ENCODE measurements around the gene DLG2.

DLG2 gene

DNA sequence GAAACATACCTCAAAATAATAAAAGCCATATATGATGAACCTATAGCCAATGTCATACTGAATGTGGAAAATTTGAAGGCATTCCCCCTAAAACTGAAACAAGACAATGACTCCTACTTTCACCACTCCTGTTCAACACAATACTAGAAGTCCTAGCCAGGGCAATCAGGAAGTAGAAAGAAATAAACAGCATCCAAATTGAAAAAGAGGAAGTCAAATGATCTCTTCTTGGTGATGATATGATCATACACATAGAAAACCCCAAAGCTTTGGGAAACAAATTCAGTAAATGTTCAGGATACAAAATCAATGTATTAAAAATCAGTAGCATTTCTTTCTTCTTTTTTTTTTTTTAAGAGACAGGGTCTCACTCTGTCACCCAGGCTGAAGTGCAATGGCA, 109.9 kb downstream of the DLG2 start:
- Mint-ChIP-seq H3K27ac (no peak overlapping the region), H3K27me3 (no peaks in the 10 kb centered on the region), H3K4me1 (ENCODE audit: low read depth) (no peaks in the 10 kb centered on the region), H3K4me3 (no peak overlapping the region), H3K36me3 (ENCODE audit: low read depth) (no peaks in the 10 kb centered on the region), H3K9me3 (peaks cover 48% of the 10 kb centered on the region)
- intact Hi-C loops (cut with micrococcal nuclease), result no loop called here

DNA sequence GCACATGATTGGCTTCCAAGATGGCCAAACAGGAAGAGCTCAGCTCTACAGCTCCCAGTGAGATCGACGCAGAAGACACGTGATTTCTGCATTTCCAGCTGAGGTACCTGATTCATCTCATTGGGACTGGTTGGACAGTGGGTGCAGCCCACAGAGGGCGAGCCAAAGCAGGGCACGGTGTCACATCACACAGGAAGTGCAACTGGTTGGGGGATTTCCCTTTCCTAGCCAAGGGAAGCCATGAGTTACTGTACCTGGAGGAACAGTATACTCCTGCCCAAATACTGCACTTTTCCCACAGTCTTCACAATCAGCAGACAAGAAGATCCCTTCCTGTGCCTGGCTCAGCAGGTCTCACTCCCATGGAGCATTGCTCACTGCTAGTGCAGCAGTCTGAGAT, 131.2 kb downstream of the DLG2 start:
- Mint-ChIP-seq H3K4me3 (no peak overlapping the region), H3K9me3 (peaks cover 15% of the 10 kb centered on the region), H3K36me3 (ENCODE audit: low read depth) (no peaks in the 10 kb centered on the region), H3K27me3 (no peaks in the 10 kb centered on the region), H3K27ac (no peak overlapping the region), H3K4me1 (ENCODE audit: low read depth) (no peaks in the 10 kb centered on the region)
- intact Hi-C loops (cut with micrococcal nuclease), result no loop called here

DNA sequence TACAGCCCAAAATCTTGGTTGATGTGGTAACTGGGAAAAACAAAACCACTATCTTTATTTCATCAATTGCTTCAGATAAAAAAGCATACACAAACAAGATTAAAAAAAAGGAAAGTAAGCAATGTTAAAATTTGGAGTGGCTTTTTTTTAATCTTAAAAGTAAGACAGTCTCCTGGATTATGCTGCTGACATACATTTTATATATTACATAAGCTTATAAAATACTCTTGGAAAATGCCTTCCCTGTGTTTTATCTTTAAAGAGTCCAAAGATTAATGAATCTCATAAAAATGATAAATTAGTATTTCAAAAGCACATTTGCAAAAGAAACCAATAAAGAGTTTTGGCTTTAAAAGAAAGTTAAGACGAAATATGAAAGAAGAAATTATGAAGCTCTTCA, 132.7 kb downstream of the DLG2 start:
- Mint-ChIP-seq H3K27me3 (no peaks in the 10 kb centered on the region), H3K9me3 (peaks cover 15% of the 10 kb centered on the region), H3K27ac (no peak overlapping the region), H3K4me3 (no peak overlapping the region), H3K36me3 (ENCODE audit: low read depth) (no peaks in the 10 kb centered on the region), H3K4me1 (ENCODE audit: low read depth) (no peaks in the 10 kb centered on the region)
- intact Hi-C loops (cut with micrococcal nuclease), result no loop called here

DNA sequence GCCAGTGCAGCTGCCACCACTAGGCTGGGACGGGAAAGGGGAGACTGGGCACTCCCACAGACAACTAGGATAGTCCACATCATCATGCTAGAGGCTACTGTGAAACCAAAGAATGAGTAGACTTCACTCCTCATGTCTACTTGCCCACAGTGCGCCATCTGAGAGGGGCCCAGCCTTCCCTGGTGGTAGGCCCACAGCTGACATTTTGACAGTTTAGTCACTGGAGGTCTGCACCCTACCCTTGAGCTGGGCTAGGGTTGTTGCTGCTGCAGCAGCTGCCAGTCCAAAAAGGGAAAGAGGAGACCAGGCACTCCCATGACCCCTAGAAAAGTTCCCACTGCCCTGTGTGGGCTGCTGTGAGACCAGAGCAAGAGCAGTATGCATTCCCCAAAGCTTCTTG, 141.2 kb downstream of the DLG2 start:
- H3K4me1 Mint-ChIP-seq (ENCODE audit: low read depth), result no peaks in the 10 kb centered on the region
- H3K4me3 Mint-ChIP-seq, result no peak overlapping the region
- no peaks in the 10 kb centered on the region for H3K27me3 Mint-ChIP-seq
- H3K9me3 Mint-ChIP-seq, result peaks cover 52% of the 10 kb centered on the region
- no peaks in the 10 kb centered on the region for H3K36me3 Mint-ChIP-seq (ENCODE audit: low read depth)
- intact Hi-C loops (cut with micrococcal nuclease), result no loop called here
- H3K27ac Mint-ChIP-seq, result no peak overlapping the region

DNA sequence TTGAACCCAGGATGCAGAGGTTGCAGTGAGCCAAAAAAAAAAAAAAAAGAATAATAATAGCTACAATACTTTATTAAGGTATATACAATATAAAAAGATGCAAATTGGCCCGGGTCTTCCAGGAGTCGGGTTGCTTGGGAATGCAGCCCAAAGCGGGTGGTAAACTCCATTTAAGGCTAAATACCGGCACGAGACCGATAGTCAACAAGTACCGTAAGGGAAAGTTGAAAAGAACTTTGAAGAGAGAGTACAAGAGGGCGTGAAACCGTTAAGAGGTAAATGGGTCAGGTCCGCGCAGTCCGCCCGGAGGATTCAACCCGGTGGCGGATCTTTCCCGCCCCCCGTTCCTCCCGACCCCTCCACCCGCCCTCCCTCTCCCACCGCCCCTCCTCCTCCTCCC, 143.3 kb downstream of the DLG2 start:
- Mint-ChIP-seq H3K4me3 (no peak overlapping the region), H3K4me1 (ENCODE audit: low read depth) (no peaks in the 10 kb centered on the region), H3K27me3 (no peaks in the 10 kb centered on the region), H3K36me3 (ENCODE audit: low read depth) (no peaks in the 10 kb centered on the region), H3K27ac (no peak overlapping the region), H3K9me3 (peaks cover 53% of the 10 kb centered on the region)
- intact Hi-C loops (cut with micrococcal nuclease), result no loop called here

DNA sequence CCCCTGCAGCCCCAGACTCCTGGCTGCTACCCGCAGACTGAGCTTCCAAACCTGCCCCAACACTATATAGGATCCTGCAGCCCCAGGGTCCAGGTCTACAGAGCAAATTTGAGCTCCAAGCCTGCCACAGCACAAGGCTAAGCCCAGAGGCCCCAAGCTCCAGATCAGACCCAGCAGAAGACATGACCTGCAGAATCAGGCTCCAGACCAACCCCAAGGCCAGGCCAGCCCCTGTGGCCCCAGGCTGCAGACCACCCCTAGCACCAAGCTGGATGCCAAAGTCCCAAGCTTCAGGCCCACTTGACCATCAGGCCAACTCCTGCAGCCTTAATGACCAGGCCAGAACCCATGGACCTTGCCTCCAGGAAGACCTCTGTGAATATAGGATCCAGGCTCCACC, 145.3 kb downstream of the DLG2 start:
- H3K4me3 Mint-ChIP-seq, result no peak overlapping the region
- H3K36me3 Mint-ChIP-seq (ENCODE audit: low read depth), result no peaks in the 10 kb centered on the region
- no peak overlapping the region for H3K27ac Mint-ChIP-seq
- H3K4me1 Mint-ChIP-seq (ENCODE audit: low read depth), result no peaks in the 10 kb centered on the region
- intact Hi-C loops (cut with micrococcal nuclease), result no loop called here
- no peaks in the 10 kb centered on the region for H3K27me3 Mint-ChIP-seq
- H3K9me3 Mint-ChIP-seq, result peaks cover 47% of the 10 kb centered on the region

DNA sequence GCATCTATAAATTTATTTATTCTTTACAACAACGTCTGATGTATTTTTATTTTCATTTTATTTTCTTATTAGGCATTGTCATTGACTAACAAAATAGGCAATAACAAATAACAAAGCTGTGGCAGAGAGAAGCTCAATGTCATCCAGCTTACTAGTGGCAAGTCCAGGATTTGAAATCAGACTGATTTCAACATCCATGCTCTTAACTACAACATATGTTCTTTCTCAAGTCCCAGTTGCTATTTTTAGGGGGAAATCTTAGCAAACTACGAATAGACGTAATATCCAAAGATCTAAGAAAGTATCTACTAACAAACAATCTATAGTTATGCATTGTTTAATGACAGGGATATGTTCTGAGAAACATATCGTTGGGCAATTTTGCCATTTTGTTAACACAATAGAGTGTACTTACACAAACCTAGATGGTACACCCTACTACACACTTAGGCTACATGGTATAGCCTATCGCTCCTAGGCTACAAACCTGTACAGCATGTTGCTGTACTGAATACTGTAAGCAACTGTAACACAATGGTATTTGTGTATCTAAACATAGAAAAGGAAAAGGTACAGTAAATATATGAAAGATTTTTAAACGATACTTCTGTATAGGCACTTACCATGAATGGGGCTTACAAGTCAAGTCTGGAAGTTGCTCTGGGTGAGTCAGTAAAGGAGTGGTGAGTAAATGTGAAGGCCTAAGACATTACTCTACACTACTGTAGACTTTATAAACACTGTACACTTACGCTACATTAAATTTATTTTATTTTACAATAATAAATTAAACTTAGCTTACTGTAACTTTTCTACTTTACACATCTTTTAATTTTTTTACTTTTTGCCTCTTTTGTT, 151.3 kb downstream of the DLG2 start:
- intact Hi-C loops (cut with micrococcal nuclease), result no loop called here
- Mint-ChIP-seq H3K4me3 (no peak overlapping the region), H3K9me3 (peaks cover 21% of the 10 kb centered on the region), H3K4me1 (ENCODE audit: low read depth) (no peaks in the 10 kb centered on the region), H3K27ac (no peak overlapping the region), H3K36me3 (ENCODE audit: low read depth) (no peaks in the 10 kb centered on the region), H3K27me3 (no peaks in the 10 kb centered on the region)

DNA sequence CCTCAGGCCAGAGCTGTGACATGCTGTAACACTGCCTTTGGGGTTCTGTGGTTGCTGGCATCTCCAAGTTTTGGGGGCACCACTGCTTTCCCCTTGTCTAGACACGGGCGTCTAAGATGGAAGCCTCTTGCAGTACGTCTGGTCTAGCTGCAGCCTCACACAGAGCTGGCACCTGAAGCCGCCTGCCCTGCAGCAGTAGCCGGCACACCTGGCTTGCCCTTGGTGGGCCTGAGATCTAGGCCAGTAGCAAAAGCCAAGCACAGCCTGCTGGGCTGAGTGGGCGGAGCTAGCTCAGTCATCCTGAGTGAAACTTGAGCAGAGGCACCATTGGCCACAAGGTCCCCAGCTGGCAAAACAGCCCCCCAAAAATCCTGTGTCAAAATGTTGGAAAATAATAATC, 154.2 kb downstream of the DLG2 start:
- Mint-ChIP-seq H3K4me3 (no peak overlapping the region), H3K4me1 (ENCODE audit: low read depth) (no peaks in the 10 kb centered on the region), H3K27me3 (no peaks in the 10 kb centered on the region), H3K9me3 (peaks cover 49% of the 10 kb centered on the region), H3K27ac (no peak overlapping the region), H3K36me3 (ENCODE audit: low read depth) (no peaks in the 10 kb centered on the region)
- intact Hi-C loops (cut with micrococcal nuclease), result no loop called here

DNA sequence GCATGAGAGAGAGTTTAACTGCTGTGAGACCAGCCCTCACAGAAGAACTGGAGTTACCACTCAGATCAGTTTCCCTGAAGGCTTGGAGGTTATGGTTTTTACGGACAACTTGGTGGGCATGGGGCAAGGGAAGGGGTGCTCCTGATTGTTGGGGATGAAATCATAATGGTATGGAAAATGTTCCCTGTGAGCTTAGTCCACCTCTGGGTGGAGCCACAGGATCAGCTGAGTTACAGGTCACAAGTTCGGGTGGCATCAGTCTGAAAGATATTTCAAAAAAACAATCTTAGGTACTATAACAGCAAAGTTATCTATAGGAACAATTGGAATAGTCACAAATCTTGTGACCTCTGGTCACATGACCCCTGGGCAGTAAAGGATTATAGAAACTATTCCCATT, 162.9 kb downstream of the DLG2 start:
- Mint-ChIP-seq H3K4me3 (no peak overlapping the region), H3K27me3 (no peaks in the 10 kb centered on the region), H3K36me3 (ENCODE audit: low read depth) (no peaks in the 10 kb centered on the region), H3K9me3 (peaks cover 35% of the 10 kb centered on the region), H3K27ac (no peak overlapping the region), H3K4me1 (ENCODE audit: low read depth) (no peaks in the 10 kb centered on the region)
- intact Hi-C loops (cut with micrococcal nuclease), result no loop called here

DNA sequence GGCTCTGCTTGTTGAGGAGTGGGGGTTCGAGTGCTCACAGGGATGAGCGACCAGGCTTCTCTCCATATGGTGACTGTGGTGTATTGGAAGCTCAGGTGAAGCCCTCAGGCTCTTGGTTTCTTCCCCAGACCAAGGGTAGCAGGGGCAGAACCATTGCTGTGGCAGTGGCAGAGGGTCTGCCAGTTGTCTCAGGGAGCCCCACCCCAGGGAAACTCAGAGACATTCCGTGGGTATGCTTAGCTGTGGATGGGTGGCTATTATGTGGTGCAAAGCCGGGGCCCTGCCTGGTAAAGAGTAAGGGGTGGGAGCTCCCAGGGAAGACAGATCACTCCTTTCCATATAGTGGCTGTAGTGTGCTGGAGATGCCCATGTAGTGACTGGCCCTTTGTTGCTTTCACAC, 167.8 kb downstream of the DLG2 start:
- Mint-ChIP-seq H3K27ac (no peak overlapping the region), H3K27me3 (no peaks in the 10 kb centered on the region), H3K36me3 (ENCODE audit: low read depth) (no peaks in the 10 kb centered on the region), H3K4me1 (ENCODE audit: low read depth) (no peaks in the 10 kb centered on the region), H3K9me3 (peaks cover 70% of the 10 kb centered on the region), H3K4me3 (no peak overlapping the region)
- intact Hi-C loops (cut with micrococcal nuclease), result no loop called here

DNA sequence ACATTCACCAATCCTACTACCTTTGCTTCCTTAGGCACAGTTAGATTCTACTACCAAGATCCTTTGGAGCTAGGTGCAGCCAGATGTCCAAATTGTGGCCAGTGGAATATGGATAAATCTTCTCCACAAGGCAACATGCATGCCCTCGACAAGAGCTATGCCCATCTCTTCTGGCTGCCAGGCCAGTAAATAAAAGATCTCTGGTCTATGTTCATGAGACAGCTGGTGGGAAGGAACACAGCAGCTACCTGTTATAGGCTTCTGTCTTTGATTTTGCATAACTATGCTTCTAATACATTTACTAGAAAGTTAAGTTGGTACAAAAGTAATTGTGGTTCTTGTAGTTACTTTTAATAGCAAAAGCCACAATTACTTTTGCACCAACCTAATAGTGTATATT, 182.7 kb downstream of the DLG2 start:
- Mint-ChIP-seq H3K27me3 (no peaks in the 10 kb centered on the region), H3K4me1 (ENCODE audit: low read depth) (no peaks in the 10 kb centered on the region), H3K36me3 (ENCODE audit: low read depth) (no peaks in the 10 kb centered on the region), H3K27ac (no peak overlapping the region), H3K4me3 (no peak overlapping the region), H3K9me3 (peaks cover 8% of the 10 kb centered on the region)
- intact Hi-C loops (cut with micrococcal nuclease), result no loop called here

DNA sequence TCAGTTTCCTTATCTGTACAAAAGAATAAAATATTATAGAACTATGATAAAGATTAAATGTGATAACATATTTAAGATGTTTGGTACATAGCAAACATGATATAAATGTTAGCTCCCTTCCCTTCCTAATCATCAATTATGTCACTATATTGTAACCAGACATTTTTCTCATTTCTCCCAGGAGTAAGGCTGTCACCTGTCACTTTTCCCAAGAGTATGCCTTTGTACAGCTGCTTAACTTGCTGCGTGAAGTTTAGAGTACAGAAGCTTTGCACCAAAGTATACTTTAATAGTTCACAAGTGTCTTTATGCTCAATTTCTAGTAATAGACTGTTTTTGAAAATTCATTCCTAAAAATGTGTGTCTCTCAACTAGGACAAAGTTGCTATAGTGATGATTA, 186.9 kb downstream of the DLG2 start:
- Mint-ChIP-seq H3K4me3 (no peak overlapping the region), H3K27ac (no peak overlapping the region), H3K4me1 (ENCODE audit: low read depth) (no peaks in the 10 kb centered on the region), H3K27me3 (no peaks in the 10 kb centered on the region), H3K36me3 (ENCODE audit: low read depth) (no peaks in the 10 kb centered on the region), H3K9me3 (peaks cover 25% of the 10 kb centered on the region)
- intact Hi-C loops (cut with micrococcal nuclease), result no loop called here

DNA sequence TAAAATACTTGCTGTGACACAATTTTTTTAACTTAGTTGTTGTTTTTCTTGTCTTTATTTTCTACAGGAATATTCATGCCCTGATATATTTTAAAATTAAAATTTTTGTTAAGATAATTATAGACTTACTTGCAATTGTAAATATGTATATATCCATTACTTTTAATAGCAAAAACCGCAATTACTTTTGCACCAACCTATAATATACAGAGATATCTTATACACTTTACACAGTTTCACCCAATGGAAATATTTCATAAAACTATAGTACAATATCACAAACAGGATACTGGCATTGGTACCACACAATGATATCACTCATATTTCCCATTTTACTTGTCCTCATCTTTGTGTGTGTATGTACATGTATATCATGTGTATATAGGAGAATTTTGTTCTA, 188.8 kb downstream of the DLG2 start:
- Mint-ChIP-seq H3K4me1 (ENCODE audit: low read depth) (no peaks in the 10 kb centered on the region), H3K27me3 (no peaks in the 10 kb centered on the region), H3K36me3 (ENCODE audit: low read depth) (no peaks in the 10 kb centered on the region), H3K4me3 (no peak overlapping the region), H3K27ac (no peak overlapping the region), H3K9me3 (peaks cover 42% of the 10 kb centered on the region)
- intact Hi-C loops (cut with micrococcal nuclease), result no loop called here

DNA sequence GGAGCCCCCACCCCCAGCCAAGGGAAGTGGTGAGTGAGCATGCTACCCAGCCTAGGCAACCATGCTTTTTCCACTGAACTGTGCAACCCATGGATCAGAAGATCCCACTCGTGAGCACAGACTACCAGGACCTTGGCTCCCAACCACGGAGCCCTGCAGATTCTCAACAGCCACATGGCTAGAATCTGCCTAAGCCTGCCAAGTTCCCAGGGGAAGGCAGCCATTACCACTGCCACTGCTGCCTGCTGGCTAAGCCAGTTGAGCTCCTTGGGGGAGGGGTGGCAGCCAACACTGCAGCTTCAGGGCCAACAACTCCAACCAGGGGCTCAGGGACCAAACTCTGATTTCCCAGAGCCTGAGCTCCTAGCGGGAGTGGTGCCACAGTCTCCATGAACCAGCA, 195.8 kb downstream of the DLG2 start:
- Mint-ChIP-seq H3K4me3 (no peak overlapping the region), H3K4me1 (ENCODE audit: low read depth) (no peaks in the 10 kb centered on the region), H3K36me3 (ENCODE audit: low read depth) (no peaks in the 10 kb centered on the region), H3K9me3 (peaks cover 82% of the 10 kb centered on the region), H3K27ac (no peak overlapping the region), H3K27me3 (no peaks in the 10 kb centered on the region)
- intact Hi-C loops (cut with micrococcal nuclease), result no loop called here

DNA sequence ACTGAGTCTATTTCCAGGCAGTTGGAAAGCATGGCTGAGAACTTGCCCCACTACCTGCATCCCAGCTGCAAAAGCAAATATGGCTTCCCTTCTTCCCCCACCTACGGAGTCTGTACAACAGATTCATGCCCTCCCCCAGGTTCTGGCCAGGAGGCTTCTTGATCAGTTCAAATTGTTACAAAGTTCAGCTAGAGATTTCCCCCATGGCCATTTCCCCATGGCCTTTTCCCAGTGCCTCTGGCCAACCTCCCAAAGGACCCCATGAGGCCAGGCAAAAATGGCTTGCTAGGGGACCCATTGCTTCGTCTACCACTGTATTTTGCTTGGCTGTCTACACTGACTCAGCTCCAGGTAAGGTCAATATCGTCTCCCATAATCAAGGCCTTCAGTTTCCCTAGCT, 203.3 kb downstream of the DLG2 start:
- no peak overlapping the region for H3K27ac Mint-ChIP-seq
- no peak overlapping the region for H3K4me3 Mint-ChIP-seq
- no peaks in the 10 kb centered on the region for H3K36me3 Mint-ChIP-seq (ENCODE audit: low read depth)
- H3K27me3 Mint-ChIP-seq, result no peaks in the 10 kb centered on the region
- no peaks in the 10 kb centered on the region for H3K4me1 Mint-ChIP-seq (ENCODE audit: low read depth)
- intact Hi-C loops (cut with micrococcal nuclease), result no loop called here
- H3K9me3 Mint-ChIP-seq, result peaks cover 91% of the 10 kb centered on the region
